Measurements from ENCODE around the gene PEMT.

The PEMT gene

GRCh38 chr17:17572010-17572785, 19.3 kb downstream of the PEMT start:
- no peak for TF ChIP-seq CTCF (IDR thresholded peaks at IDR 0.05; ENCODE audit: control extremely low read depth, extremely low read depth, low read depth, missing control alignments)
- DNase-seq (ENCODE audit: extremely low spot score), result no peak
- CTCF ChIA-PET, result interaction anchor here (0.9 to 1.6 kb wide), 3 partner anchors 9 to 217 kb away, joined by 3 to 5 read pairs (median 3); no protein-coding TSS in a partner anchor
- POLR2A ChIA-PET, result no interaction called here

- POLR2A ChIA-PET, result no interaction called here
- CTCF ChIA-PET, result interaction anchor here (0.9 to 1.6 kb wide), 2 partner anchors 71 to 216 kb away, joined by 3 read pairs; no protein-coding TSS in a partner anchor
- TF ChIP-seq CTCF (IDR thresholded peaks at IDR 0.05; ENCODE audit: control extremely low read depth, extremely low read depth, low read depth, missing control alignments), result no peak
- DNase-seq (ENCODE audit: extremely low spot score), result no peak
Observed at GRCh38 chr17:17570798-17571716, 20.5 kb downstream of the PEMT start.

- CTCF ChIA-PET, result interaction anchor here (1.7 to 3.3 kb wide), 2 partner anchors 80 to 216 kb away, joined by 5 to 11 read pairs; no protein-coding TSS in a partner anchor
- TF ChIP-seq CTCF (IDR thresholded peaks at IDR 0.05; ENCODE audit: control extremely low read depth, extremely low read depth, low read depth, missing control alignments), result no peak
- POLR2A ChIA-PET, result no interaction called here
- no peak for DNase-seq (ENCODE audit: extremely low spot score)
Observed at GRCh38 chr17:17570140-17570797, 21.2 kb downstream of the PEMT start.

- TF ChIP-seq CTCF (IDR thresholded peaks at IDR 0.05; ENCODE audit: control extremely low read depth, extremely low read depth, low read depth, missing control alignments), result no peak
- CTCF ChIA-PET, result interaction anchor here (0.7 to 3.3 kb wide), 7 partner anchors 14 to 215 kb away, joined by 3 to 19 read pairs (median 5); partner anchors contain the start of gene RASD1
- DNase-seq (ENCODE audit: extremely low spot score), result no peak
- POLR2A ChIA-PET, result no interaction called here
Observed at GRCh38 chr17:17569691-17570090, 21.8 kb downstream of the PEMT start.

GRCh38 chr17:17568772-17569195, 22.7 kb downstream of the PEMT start:
- DNase-seq (ENCODE audit: extremely low spot score), result peak; percentile 80
- ChIA-PET POLR2A (no interaction called here), CTCF (interaction anchor here (1.0 to 3.3 kb wide), 13 partner anchors 9 to 220 kb away, joined by 3 to 19 read pairs (median 4); partner anchors contain the start of genes PEMT and RASD1)
- peak; percentile 57 for TF ChIP-seq CTCF (IDR thresholded peaks at IDR 0.05; ENCODE audit: control extremely low read depth, extremely low read depth, low read depth, missing control alignments)

GRCh38 chr17:17567631-17568030, 23.9 kb downstream of the PEMT start:
- no peak for TF ChIP-seq CTCF (IDR thresholded peaks at IDR 0.05; ENCODE audit: control extremely low read depth, extremely low read depth, low read depth, missing control alignments)
- POLR2A ChIA-PET, result no interaction called here
- DNase-seq (ENCODE audit: extremely low spot score), result no peak
- CTCF ChIA-PET, result interaction anchor here (0.7 to 3.3 kb wide), 11 partner anchors 10 to 213 kb away, joined by 3 to 19 read pairs (median 4); partner anchors contain the start of genes PEMT and RASD1
